K562 (cell line): ENCODE measurements around the gene DPEP2. TPM values are rescaled to one million over a fixed set of nuclear protein-coding genes. Genes with fewer than 3 reads are reported as not detected.

Experiments used
- DNMT1 ChIP-seq: fragments of 450-650 bp; IDR thresholded peaks from 2 replicates; pipeline ENCODE4 v1.6.1; 2016; ENCODE audit warnings: antibody characterized with exemption, mild to moderate bottlenecking
- FIP1L1 ChIP-seq: fragments of 200-400 bp; formaldehyde crosslinking; IDR thresholded peaks from 2 replicates; pipeline ENCODE4 v1.6.1; 2018; ENCODE audit warnings: mild to moderate bottlenecking, low read depth, low read length; ENCODE audit not compliant: poor library complexity, severe bottlenecking
- GATAD2B ChIP-seq: fragments of 450-650 bp; IDR thresholded peaks from 2 replicates; pipeline ENCODE4 v1.6.1; 2017; ENCODE audit warnings: mild to moderate bottlenecking, borderline replicate concordance
- HEY1 ChIP-seq: fragments of 250-450 bp; sonication (Bioruptor Pico); IDR thresholded peaks from 2 replicates; pipeline ENCODE4 v1.5.0; 2020; ENCODE audit warnings: mild to moderate bottlenecking, moderate library complexity, borderline replicate concordance
- ILF3 ChIP-seq: fragments of 450-650 bp; IDR thresholded peaks from 2 replicates; pipeline ENCODE4 v1.6.1; 2018; ENCODE audit warnings: antibody characterized with exemption, mild to moderate bottlenecking, moderate library complexity, borderline replicate concordance
- JUN ChIP-seq, 2 experiments: sonication (generic) in 1 of 2; formaldehyde crosslinking in 1 of 2; IDR thresholded peaks; 2 replicates each; pipeline versions ENCODE4 v1.6.1 to v1.8.0; 2012 to 2022; ENCODE audit warnings: borderline replicate concordance in 2 of 2, mild to moderate bottlenecking in 2 of 2, improper control_type of control experiment in 1 of 2, low read depth in 1 of 2, low read length in 1 of 2, missing genetic modification reagents in 1 of 2
- PHF20 ChIP-seq: fragments of 450-650 bp; IDR thresholded peaks from 2 replicates; pipeline ENCODE4 v1.6.1; 2018; ENCODE audit not compliant: partially characterized antibody
- SMARCA4 ChIP-seq: fragments of 450-650 bp; IDR thresholded peaks from 2 replicates; pipeline ENCODE4 v1.6.1; 2016
- SP2 ChIP-seq: IDR thresholded peaks from 2 replicates; pipeline ENCODE4 v1.6.1; 2011; ENCODE audit warnings: mild to moderate bottlenecking, low read depth, low read length, moderate library complexity; ENCODE audit not compliant: poor library complexity, severe bottlenecking; ENCODE audit errors: extremely low read depth
- TSC22D4 ChIP-seq: fragments of 450-650 bp; IDR thresholded peaks from 2 replicates; pipeline ENCODE4 v1.6.1; 2016; ENCODE audit warnings: missing genetic modification characterization, missing biosample characterization, control low read depth
- ZFP36 ChIP-seq: fragments of 150-350 bp; IDR thresholded peaks from 2 replicates; pipeline ENCODE4 v1.6.1; 2018; ENCODE audit warnings: low read length, low read depth; ENCODE audit not compliant: partially characterized antibody
- polyA plus RNA-seq, 8 experiments: library from polyadenylated mRNA; depleted of rRNA in 4 of 8; stranded (reverse) in 5 of 8; unstranded in 3 of 8; fragments of >200 nt; fragmentation: Nextera tagmentation in 2 of 8; fragmentation: Illumina TruSeq in 1 of 8; extraction: Ambion mirVana in 2 of 8; extraction: Trizol in 1 of 8; gene quantifications; 2 replicates each; pipeline versions ENCODE4 v1.2.1 to v1.2.3, GENCODE V29; 2011 to 2014; ENCODE audit warnings: inconsistent platforms in 1 of 8, missing spikeins in 1 of 8
- total RNA-seq, 7 experiments: library from RNA; depleted of rRNA in 6 of 7; stranded (reverse); fragments of >200 nt in 6 of 7; fragmentation: Illumina TruSeq in 2 of 7; extraction: Trizol in 2 of 7; gene quantifications; 2 replicates each; pipeline versions ENCODE4 v1.2.1 to v1.2.3, GENCODE V29; 2011 to 2021; ENCODE audit warnings: low replicate concordance in 1 of 7
- TF ChIP-seq, protein P1 (sequence below): fragments of 200-600 bp; sonication (generic); IDR thresholded peaks from one replicate; pipeline ENCODE4 v1.6.1; 2012; ENCODE audit warnings: mild to moderate bottlenecking, low read depth, low read length, inconsistent platforms

Gene DPEP2
- total and polyA plus RNA-seq, 9 of the 15 experiments (the other 6 are each of a cell fraction or from before 2014, with no cell fraction given), result 0.14 to 1.2 (median 0.38) TPM

GRCh38 chr16:68040506-68041288 is 41.4 kb upstream of the DPEP2 start (continued):
- TF ChIP-seq ZFP36 (no peak), SMARCA4 (no peak), SP2 (no peak), TSC22D4 (no peak), PHF20 (no peak), JUN (IDR thresholded peaks at IDR 0.05; ENCODE audit: borderline replicate concordance, low read depth, low read length) (no peak), JUN (CRISPR knock-in tag; IDR thresholded peaks at IDR 0.05; ENCODE audit: borderline replicate concordance) (no peak), GATAD2B (no peak), HEY1 (no peak), ILF3 (no peak), DNMT1 (no peak; the same call in 1 of the 2 replicates), FIP1L1 (no peak)
- TF ChIP-seq, protein P1, sequence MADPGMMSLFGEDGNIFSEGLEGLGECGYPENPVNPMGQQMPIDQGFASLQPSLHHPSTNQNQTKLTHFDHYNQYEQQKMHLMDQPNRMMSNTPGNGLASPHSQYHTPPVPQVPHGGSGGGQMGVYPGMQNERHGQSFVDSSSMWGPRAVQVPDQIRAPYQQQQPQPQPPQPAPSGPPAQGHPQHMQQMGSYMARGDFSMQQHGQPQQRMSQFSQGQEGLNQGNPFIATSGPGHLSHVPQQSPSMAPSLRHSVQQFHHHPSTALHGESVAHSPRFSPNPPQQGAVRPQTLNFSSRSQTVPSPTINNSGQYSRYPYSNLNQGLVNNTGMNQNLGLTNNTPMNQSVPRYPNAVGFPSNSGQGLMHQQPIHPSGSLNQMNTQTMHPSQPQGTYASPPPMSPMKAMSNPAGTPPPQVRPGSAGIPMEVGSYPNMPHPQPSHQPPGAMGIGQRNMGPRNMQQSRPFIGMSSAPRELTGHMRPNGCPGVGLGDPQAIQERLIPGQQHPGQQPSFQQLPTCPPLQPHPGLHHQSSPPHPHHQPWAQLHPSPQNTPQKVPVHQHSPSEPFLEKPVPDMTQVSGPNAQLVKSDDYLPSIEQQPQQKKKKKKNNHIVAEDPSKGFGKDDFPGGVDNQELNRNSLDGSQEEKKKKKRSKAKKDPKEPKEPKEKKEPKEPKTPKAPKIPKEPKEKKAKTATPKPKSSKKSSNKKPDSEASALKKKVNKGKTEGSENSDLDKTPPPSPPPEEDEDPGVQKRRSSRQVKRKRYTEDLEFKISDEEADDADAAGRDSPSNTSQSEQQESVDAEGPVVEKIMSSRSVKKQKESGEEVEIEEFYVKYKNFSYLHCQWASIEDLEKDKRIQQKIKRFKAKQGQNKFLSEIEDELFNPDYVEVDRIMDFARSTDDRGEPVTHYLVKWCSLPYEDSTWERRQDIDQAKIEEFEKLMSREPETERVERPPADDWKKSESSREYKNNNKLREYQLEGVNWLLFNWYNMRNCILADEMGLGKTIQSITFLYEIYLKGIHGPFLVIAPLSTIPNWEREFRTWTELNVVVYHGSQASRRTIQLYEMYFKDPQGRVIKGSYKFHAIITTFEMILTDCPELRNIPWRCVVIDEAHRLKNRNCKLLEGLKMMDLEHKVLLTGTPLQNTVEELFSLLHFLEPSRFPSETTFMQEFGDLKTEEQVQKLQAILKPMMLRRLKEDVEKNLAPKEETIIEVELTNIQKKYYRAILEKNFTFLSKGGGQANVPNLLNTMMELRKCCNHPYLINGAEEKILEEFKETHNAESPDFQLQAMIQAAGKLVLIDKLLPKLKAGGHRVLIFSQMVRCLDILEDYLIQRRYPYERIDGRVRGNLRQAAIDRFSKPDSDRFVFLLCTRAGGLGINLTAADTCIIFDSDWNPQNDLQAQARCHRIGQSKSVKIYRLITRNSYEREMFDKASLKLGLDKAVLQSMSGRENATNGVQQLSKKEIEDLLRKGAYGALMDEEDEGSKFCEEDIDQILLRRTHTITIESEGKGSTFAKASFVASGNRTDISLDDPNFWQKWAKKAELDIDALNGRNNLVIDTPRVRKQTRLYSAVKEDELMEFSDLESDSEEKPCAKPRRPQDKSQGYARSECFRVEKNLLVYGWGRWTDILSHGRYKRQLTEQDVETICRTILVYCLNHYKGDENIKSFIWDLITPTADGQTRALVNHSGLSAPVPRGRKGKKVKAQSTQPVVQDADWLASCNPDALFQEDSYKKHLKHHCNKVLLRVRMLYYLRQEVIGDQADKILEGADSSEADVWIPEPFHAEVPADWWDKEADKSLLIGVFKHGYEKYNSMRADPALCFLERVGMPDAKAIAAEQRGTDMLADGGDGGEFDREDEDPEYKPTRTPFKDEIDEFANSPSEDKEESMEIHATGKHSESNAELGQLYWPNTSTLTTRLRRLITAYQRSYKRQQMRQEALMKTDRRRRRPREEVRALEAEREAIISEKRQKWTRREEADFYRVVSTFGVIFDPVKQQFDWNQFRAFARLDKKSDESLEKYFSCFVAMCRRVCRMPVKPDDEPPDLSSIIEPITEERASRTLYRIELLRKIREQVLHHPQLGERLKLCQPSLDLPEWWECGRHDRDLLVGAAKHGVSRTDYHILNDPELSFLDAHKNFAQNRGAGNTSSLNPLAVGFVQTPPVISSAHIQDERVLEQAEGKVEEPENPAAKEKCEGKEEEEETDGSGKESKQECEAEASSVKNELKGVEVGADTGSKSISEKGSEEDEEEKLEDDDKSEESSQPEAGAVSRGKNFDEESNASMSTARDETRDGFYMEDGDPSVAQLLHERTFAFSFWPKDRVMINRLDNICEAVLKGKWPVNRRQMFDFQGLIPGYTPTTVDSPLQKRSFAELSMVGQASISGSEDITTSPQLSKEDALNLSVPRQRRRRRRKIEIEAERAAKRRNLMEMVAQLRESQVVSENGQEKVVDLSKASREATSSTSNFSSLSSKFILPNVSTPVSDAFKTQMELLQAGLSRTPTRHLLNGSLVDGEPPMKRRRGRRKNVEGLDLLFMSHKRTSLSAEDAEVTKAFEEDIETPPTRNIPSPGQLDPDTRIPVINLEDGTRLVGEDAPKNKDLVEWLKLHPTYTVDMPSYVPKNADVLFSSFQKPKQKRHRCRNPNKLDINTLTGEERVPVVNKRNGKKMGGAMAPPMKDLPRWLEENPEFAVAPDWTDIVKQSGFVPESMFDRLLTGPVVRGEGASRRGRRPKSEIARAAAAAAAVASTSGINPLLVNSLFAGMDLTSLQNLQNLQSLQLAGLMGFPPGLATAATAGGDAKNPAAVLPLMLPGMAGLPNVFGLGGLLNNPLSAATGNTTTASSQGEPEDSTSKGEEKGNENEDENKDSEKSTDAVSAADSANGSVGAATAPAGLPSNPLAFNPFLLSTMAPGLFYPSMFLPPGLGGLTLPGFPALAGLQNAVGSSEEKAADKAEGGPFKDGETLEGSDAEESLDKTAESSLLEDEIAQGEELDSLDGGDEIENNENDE, result no peak
